Omental fat pad (tissue), 4 donors: Measurements from ENCODE around the gene CAPN2. TPM values are rescaled to one million over a fixed set of nuclear protein-coding genes. Genes with fewer than 3 reads are reported as not detected.

ENCODE experiments used
- ATAC-seq: fragments of 150-250 bp; one replicate; pipeline ENCODE4 v1.9.1; 2016; ENCODE audit warnings: mild to moderate bottlenecking, moderate library complexity; ENCODE audit not compliant: low FRiP score
- DNase-seq: peaks from one replicate; pipeline ENCODE4 v3.0.0-alpha.2; 2019; ENCODE audit warnings: low spot score
- total RNA-seq, 4 donors: library from RNA; depleted of rRNA; stranded (reverse); fragments of >200 nt; gene quantifications; one replicate each; pipeline ENCODE4 v1.1.0, GENCODE V29; 2016
- TF ChIP-seq, protein P1 (sequence below), 3 donors: fragments of 450-650 bp; IDR thresholded peaks; one replicate each; pipeline ENCODE4 v1.5.1; 2016 to 2017; ENCODE audit warnings: antibody characterized with exemption in 3 of 3, mild to moderate bottlenecking in 3 of 3, moderate library complexity in 2 of 3

Gene CAPN2
- total RNA-seq, 4 donors from 2014 or later = 171 to 314 (median 229) TPM

- TF ChIP-seq, protein P1, sequence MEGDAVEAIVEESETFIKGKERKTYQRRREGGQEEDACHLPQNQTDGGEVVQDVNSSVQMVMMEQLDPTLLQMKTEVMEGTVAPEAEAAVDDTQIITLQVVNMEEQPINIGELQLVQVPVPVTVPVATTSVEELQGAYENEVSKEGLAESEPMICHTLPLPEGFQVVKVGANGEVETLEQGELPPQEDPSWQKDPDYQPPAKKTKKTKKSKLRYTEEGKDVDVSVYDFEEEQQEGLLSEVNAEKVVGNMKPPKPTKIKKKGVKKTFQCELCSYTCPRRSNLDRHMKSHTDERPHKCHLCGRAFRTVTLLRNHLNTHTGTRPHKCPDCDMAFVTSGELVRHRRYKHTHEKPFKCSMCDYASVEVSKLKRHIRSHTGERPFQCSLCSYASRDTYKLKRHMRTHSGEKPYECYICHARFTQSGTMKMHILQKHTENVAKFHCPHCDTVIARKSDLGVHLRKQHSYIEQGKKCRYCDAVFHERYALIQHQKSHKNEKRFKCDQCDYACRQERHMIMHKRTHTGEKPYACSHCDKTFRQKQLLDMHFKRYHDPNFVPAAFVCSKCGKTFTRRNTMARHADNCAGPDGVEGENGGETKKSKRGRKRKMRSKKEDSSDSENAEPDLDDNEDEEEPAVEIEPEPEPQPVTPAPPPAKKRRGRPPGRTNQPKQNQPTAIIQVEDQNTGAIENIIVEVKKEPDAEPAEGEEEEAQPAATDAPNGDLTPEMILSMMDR (IDR thresholded peaks at IDR 0.05) = no peak
- ATAC-seq (no peak), DNase-seq (no peak)
Observed at GRCh38 chr1:223725578-223725977, 13.2 kb downstream of the CAPN2 start.

- TF ChIP-seq, protein P1 (IDR thresholded peaks at IDR 0.05) = no peak
- ATAC-seq (peak; percentile 90), DNase-seq (peak; percentile 91)
Observed at GRCh38 chr1:223726380-223727001, 14.2 kb downstream of the CAPN2 start.

DNA sequence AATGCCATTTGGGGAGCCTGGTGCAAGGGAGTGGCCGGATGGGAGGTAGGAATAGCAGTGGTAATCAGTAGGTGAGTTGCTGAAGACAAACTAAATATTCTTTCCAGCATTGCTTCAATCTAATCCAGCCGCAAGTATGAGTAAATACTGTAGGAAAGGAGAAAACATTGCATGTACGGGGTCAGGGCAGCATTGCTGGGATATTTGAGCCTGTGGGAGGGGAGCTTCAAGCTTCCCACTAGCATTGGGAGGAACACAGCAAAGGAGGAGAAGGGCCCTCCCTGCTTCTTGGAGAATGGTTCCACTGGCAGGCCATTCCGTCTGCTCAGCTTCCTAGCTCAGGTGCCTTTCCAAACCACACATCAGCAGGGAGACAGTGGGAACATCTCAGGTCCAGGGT lies 15.2 kb downstream of the CAPN2 start:
- DNase-seq (no peak), ATAC-seq (peak; percentile 41)
- TF ChIP-seq, protein P1 (IDR thresholded peaks at IDR 0.05) = no peak

DNA sequence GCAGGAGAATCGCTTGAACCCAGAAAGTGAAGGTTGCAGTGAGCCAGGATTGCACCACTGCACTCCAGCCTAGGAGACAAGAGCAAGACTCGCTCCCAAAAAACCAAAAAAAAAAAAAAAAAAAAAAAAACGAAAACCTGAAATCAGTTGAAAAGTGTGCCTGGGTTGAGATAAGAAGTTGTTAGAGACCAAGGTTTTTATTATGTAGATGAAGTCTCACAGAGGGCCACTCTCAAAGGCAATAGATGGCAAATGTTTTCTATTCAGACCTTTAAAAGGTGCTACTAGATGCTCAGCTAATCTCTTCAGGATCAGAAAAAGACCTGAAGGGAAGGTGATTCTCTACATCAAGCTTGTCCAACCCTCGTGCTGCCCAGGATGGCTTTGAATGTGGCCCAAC lies 17.6 kb downstream of the CAPN2 start:
- DNase-seq (no peak), ATAC-seq (no peak)
- TF ChIP-seq, protein P1 (IDR thresholded peaks at IDR 0.05) = no peak

DNA sequence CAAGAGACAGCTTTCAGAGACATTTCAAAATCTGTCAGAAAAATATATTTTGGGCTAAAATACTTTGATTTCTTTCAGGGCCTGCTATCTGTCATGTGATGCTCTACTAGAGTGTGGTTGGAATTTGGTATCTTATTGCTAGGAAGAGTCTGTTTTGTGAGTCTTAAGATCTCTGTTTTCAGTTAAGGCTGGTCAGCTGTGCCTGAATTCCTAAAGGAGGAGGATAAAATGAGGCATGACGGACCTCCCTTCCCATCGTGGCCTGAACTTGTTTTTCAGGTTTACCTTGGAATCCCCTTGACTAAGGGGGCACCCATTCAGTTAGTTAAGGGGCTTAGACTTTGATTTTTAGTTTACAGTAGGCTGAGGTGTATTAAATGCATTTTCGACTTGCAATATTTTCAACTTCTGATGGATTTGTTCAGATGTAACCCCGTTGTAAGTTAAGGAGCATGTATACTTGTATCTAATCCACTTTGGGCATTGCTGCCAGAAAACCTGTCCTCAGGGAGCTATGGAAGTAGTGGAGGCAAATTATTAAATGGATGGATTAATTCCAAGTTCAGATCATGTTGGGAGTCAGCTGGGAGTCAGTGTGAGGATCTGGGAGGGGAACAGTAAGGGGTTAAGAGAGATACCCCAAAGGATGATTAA lies 18.3 kb downstream of the CAPN2 start:
- DNase-seq (no peak), ATAC-seq (no peak)
- TF ChIP-seq, protein P1 (IDR thresholded peaks at IDR 0.05) = no peak

GRCh38 chr1:223731133-223731770 lies 18.9 kb downstream of the CAPN2 start:
- ATAC-seq (no peak), DNase-seq (peak; percentile 73)
- TF ChIP-seq, protein P1 (IDR thresholded peaks at IDR 0.05) = no peak
